GM18511 (cell line): Measurements from ENCODE around the gene SUGP2.
"Not testable (repeated sequence)": the region's sequence is repeated elsewhere in the genome, so short reads cannot be mapped to it uniquely, and the experiment has no call there.

Experiments
- ATAC-seq: cut with Tn5 transposase; IDR thresholded peaks from one replicate; pipeline ENCODE4 v1.9.1; 2021; ENCODE audit warnings: mild to moderate bottlenecking, moderate library complexity; ENCODE audit not compliant: unreplicated experiment

The SUGP2 gene

DNA sequence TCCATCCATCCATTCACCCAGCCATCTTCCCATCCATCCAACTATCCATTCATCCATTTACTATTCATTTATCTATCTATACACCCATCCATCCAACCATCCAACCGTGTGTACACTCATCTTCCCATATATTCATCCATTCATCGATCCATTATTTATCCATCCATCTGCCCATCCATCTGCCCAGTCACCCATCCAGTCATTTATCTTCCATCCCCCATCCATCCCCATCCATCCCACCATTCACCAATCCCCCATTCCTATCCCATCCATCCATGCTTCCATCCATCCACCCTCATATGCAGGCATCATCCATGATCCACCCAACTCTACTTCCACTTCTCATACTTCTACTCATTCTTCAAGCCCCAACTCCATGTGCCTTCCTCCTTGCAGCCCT lies 78.3 kb downstream of the SUGP2 start:
- ATAC-seq = no peak

DNA sequence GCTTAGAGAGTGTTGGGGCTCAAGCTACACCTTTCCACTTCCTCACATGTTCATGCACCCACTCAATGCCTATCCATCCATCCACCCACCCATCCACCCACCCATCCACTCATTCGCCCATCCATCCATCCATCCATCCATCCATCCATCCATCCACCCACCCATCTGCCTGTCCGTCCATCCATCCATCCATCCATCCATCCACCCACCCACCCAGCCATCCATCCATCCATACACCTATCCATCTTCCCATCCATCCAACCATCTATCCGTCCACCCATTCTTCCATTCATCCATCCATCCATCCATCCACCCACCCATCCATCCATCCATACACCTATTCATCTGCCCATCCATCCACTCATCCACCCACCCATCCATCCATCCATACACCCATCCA lies 79.2 kb downstream of the SUGP2 start:
- ATAC-seq = no peak

DNA sequence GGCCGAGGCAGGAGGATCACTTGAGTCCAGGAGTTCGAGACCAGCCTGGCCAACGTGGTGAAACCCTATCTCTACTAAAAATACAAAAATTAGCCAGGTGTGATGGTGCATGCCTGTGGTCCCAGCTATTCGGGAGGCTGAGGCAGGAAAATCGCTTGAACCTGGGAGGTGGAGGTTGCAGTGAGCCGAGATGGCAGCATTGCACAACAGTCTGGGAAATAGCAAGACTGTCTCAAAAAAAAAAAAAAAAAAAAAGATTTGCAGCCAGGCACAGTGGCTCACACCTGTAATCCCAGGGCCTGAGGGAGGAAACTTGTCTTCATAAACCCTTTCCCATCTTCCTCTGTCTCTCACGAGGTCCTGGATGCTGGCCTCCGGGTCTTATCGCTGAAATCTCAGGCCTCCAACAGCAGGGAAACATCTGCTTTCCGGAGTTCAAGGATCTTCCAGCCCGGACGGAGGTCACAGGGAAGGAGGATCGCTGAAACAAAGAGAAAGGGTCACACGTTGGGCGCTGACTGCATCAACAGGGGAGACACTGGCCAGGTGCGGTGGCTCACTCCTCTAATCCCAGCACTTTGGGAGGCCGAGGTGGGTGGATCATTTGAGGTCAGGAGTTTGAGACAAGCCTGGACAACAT lies 80.8 kb downstream of the SUGP2 start:
- ATAC-seq = not testable (repeated sequence)

- no peak for ATAC-seq
These were observed 81.5 kb downstream of the SUGP2 start for GRCh38 chr19:18951721-18952281.

DNA sequence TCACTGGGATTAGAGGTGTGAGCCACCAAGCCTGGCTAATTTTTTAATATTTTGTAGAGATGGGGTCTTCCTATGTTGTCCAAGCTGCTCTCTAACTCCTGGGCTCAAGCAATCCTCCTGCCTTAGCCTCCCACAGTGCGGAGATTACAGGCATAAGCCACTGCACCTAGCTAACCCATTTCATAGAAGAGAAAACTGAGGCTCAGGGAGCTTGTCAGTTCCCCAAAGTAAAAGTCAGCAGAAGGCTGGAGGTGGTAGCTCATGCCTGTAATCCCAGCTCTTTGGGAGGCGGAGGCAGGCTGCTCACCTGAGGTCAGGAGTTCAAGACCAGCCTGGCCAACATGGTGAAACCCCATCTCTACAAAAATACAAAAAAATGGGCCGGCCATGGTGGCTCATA lies 83.5 kb downstream of the SUGP2 start:
- no peak for ATAC-seq

GRCh38 chr19:18948976-18949356 lies 84.4 kb downstream of the SUGP2 start:
- no peak for ATAC-seq

DNA sequence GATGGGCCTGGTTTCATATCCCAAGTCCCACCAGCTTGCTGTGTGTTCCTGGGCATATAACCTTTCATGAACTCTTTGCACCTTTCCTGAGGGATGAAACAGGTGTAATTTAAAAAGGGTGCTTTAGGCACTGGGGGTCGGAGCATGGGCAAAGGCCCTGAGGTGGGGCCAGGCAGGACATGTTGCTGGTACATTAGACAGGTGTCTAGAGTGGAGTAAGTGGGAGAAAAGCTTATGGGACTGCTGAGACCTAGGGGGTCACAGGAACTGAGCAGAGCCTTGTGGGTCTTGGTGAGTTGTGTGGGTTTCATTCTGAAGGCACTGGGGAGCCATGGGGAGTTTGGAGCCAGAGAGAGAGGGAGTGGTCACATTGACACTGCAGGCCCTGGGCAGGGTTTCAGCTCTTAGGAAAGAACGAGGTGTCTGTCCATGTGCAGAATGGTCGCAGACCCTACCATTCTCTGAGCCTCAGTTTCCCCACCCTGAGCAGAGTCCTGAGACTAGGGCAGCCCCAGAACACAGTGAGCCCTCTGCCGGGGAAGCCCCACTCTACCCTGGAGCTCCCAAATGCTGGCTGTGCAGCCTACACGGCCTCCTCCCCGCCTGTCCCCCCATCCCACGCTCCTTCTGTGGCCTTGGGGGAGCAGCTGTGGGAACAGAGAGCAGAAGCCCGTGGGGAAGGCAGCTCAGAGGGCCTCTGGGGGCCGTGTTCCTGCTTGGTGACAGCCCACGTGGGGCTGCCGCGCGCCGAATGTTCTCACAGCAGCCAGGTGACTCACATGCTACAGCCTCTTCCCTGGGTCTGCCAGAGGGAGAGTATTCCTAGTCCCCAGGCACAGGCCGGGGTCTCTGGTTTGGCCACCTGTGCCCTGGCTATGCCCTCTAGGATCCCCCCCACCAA lies 85.0 kb downstream of the SUGP2 start:
- no peak for ATAC-seq

- no peak for ATAC-seq
These were observed 86.4 kb downstream of the SUGP2 start for GRCh38 chr19:18946918-18947317.

GRCh38 chr19:18946335-18946734 lies 87.0 kb downstream of the SUGP2 start:
- no peak for ATAC-seq

- no peak for ATAC-seq
These were observed 88.0 kb downstream of the SUGP2 start for GRCh38 chr19:18945297-18945696.

GRCh38 chr19:18943465-18943864 lies 89.9 kb downstream of the SUGP2 start:
- ATAC-seq = no peak

- ATAC-seq = no peak
These were observed 90.6 kb downstream of the SUGP2 start for GRCh38 chr19:18942692-18943091.

DNA sequence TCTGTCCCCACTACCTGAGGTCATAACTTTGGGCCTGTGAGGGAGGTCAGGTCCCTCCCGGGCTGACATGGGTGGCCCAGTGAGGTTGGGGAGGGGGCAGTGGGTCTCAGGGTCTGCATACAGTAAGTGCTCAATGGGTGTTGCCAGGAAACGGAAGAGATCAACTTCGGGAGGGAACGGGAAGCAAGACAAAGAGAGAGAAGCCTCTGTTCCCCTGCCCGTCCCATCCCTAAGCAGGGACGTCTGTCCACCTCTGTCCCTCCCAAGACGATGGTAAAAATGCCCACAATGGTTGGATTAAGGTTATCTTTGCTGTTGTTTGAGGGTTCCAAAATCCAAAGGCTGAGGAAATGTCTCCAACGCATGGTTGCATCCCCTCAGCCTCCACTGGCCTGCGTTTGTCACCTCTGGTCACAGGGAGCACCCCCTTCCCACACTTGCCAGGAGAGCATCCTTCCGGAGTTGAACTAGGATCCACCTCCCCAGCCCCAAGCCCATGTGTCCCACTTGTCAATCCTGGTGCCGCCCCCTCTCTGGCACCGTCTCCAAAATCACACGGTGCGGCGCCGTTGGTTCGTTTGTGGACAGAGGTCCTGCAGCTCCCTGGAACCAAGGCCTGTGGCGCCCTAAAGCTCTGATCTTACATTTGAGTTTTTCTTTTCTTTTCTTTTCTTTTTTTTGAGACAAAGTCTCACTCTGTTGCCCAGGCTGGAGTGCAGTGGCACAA lies 91.5 kb downstream of the SUGP2 start:
- no peak for ATAC-seq
